A549 (cell line): ENCODE data around the gene EPHA5. TPM values are rescaled to one million over a fixed set of nuclear protein-coding genes. Genes with fewer than 3 reads are reported as not detected.

ENCODE experiments used
- ATAC-seq, 2 experiments: fragments of 200-7000 bp in 1 of 2; fragments of >200 bp in 1 of 2; cut with Nextera tagmentation in 1 of 2; cut with Tn5 transposase in 1 of 2; 3 replicates each; pipeline versions ENCODE4 v1.8.0 to v1.9.1; 2018 to 2020; ENCODE audit warnings: mild to moderate bottlenecking in 1 of 2, moderate library complexity in 1 of 2
- CTCF ChIA-PET: fragments of 300-600 bp; sonication (Branson Sonifier 250); formaldehyde crosslinking; extraction: SDS; loops from one replicate; lab custom pipeline; 2021; ENCODE audit warnings: antibody characterized with exemption, inconsistent platforms; lab: Yijun Ruan, JAX
- POLR2A ChIA-PET: fragments of 350-600 bp; formaldehyde crosslinking; extraction: SDS; loops from one replicate; lab custom pipeline; 2021; ENCODE audit warnings: antibody characterized with exemption, inconsistent platforms; lab: Yijun Ruan, JAX
- DNase-seq, 2 experiments: peaks; one replicate each; pipeline versions ENCODE4 v3.0.0 to v3.0.0-alpha.2; 2011 to 2016; ENCODE audit warnings: low read depth in 1 of 2, low spot score in 1 of 2
- FAIRE-seq: peaks from 2 replicates; lab custom pipeline; 2011; peaks lifted over from hg19 to GRCh38; lab: Jason Lieb, UNC
- H3K27ac ChIP-seq, 2 experiments: fragments of >200 bp; sonication (Bioruptor Twin); formaldehyde crosslinking; 3 replicates each; pipeline ENCODE4 v1.5.1; 2016 to 2017
- H3K4me1 ChIP-seq: fragments of >200 bp; sonication (Bioruptor Twin); formaldehyde crosslinking; 3 replicates; pipeline ENCODE4 v1.6.1; 2016
- H3K4me2 ChIP-seq: fragments of >200 bp; sonication (Bioruptor Twin); formaldehyde crosslinking; 3 replicates; pipeline ENCODE4 v1.6.1; 2016
- H3K4me3 ChIP-seq: fragments of >200 bp; sonication (Bioruptor Twin); formaldehyde crosslinking; 3 replicates; pipeline ENCODE4 v1.5.1; 2016
- H3K9me3 ChIP-seq: fragments of >200 bp; sonication (Bioruptor Twin); formaldehyde crosslinking; 3 replicates; pipeline ENCODE4 v1.6.1; 2016
- BHLHE40 ChIP-seq: IDR thresholded peaks from 2 replicates; pipeline ENCODE4 v1.6.1; 2012; ENCODE audit warnings: low read depth, low read length, inconsistent platforms
- CBX2 ChIP-seq: fragments of 200-600 bp; sonication (generic); IDR thresholded peaks from 2 replicates; pipeline ENCODE4 v1.6.1; 2016; ENCODE audit warnings: low read depth, mild to moderate bottlenecking, borderline replicate concordance
- CBX8 ChIP-seq: fragments of 200-600 bp; sonication (generic); IDR thresholded peaks from 2 replicates; pipeline ENCODE4 v1.6.1; 2016
- HOXB13 ChIP-seq: fragments of 250-450 bp; sonication (Bioruptor Pico); IDR thresholded peaks from 2 replicates; pipeline ENCODE4 v1.5.0; 2020; ENCODE audit warnings: low read depth, mild to moderate bottlenecking, moderate library complexity
- HOXB5 ChIP-seq: fragments of 250-450 bp; sonication (Bioruptor Pico); IDR thresholded peaks from 2 replicates; pipeline ENCODE4 v1.5.0; 2020; ENCODE audit warnings: mild to moderate bottlenecking, moderate library complexity
- JUN ChIP-seq, 2 experiments: fragments of >200 bp; sonication (Bioruptor Twin); formaldehyde crosslinking; IDR thresholded peaks; 2 replicates in 1 of 2; 3 replicates in 1 of 2; pipeline ENCODE4 v1.6.1; 2016 to 2017
- JUNB ChIP-seq: fragments of >200 bp; sonication (Bioruptor Twin); formaldehyde crosslinking; IDR thresholded peaks from 2 replicates; pipeline ENCODE4 v1.6.1; 2016
- RAD21 ChIP-seq, 2 experiments: fragments of >200 bp in 1 of 2; sonication (Bioruptor Twin) in 1 of 2; formaldehyde crosslinking in 1 of 2; IDR thresholded peaks in 1 of 2; conservative IDR thresholded peaks in 1 of 2; 2 replicates in 1 of 2; 3 replicates in 1 of 2; pipeline ENCODE4 v1.6.1; 2012 to 2018; ENCODE audit warnings: inconsistent platforms in 1 of 2
- RFX5 ChIP-seq: fragments of 450-650 bp; IDR thresholded peaks from 2 replicates; pipeline ENCODE4 v1.7.1; 2014; ENCODE audit warnings: antibody characterized with exemption, mild to moderate bottlenecking, moderate library complexity
- RNF2 ChIP-seq: fragments of 200-600 bp; sonication (generic); IDR thresholded peaks from 2 replicates; pipeline ENCODE4 v1.6.1; 2016; ENCODE audit warnings: low read depth, mild to moderate bottlenecking, antibody characterized with exemption, moderate library complexity, borderline replicate concordance
- SREBF2 ChIP-seq: fragments of 450-650 bp; IDR thresholded peaks from 2 replicates; pipeline ENCODE4 v1.6.1; 2014; ENCODE audit warnings: mild to moderate bottlenecking, moderate library complexity
- ZFP36 ChIP-seq: fragments of 450-650 bp; IDR thresholded peaks from 2 replicates; pipeline ENCODE4 v1.6.1; 2014; ENCODE audit warnings: borderline replicate concordance; ENCODE audit not compliant: partially characterized antibody
- WGBS: methylation state at CpG from one replicate; pipeline ENCODE4 v1.1.6; 2017; ENCODE audit errors: missing lambda C conversion rate; 5-methylcytosine and 5-hydroxymethylcytosine counted together
- polyA plus RNA-seq, 4 experiments: library from polyadenylated mRNA; depleted of rRNA in 3 of 4; stranded (reverse); fragments of >200 nt; fragmentation: RNase III in 1 of 4; extraction: RNeasy Plus Mini Kit Qiagen cat#74134 plus additional on column Dnase treatment in 1 of 4; gene quantifications; 2 replicates in 3 of 4; 3 replicates in 1 of 4; pipeline ENCODE4 v1.2.3, GENCODE V29; 2011 to 2017
- TF ChIP-seq, protein P1 (sequence below): fragments of >200 bp; sonication (Bioruptor Twin); formaldehyde crosslinking; IDR thresholded peaks from 3 replicates; pipeline ENCODE4 v1.5.1; 2016
- TF ChIP-seq, protein P2 (sequence below): IDR thresholded peaks from 2 replicates; pipeline ENCODE4 v1.6.1; 2012
- TF ChIP-seq, protein P3 (sequence below): fragments of 250-450 bp; sonication (Bioruptor Pico); IDR thresholded peaks from 2 replicates; pipeline ENCODE4 v1.5.0; 2021; ENCODE audit warnings: mild to moderate bottlenecking, moderate library complexity, borderline replicate concordance
- TF ChIP-seq, protein P4 (sequence below): fragments of 250-450 bp; sonication (Bioruptor Pico); IDR thresholded peaks from 2 replicates; pipeline ENCODE4 v1.5.0; 2020; ENCODE audit warnings: low read depth, mild to moderate bottlenecking, moderate library complexity
- TF ChIP-seq, protein P5 (sequence below): fragments of 450-650 bp; IDR thresholded peaks from 2 replicates; pipeline ENCODE4 v1.6.1; 2014; ENCODE audit warnings: antibody characterized with exemption

The EPHA5 gene
- polyA plus RNA-seq, 2 of the 4 experiments (the other 2 are of a cell fraction), result 0.96 to 1.1 TPM

DNA sequence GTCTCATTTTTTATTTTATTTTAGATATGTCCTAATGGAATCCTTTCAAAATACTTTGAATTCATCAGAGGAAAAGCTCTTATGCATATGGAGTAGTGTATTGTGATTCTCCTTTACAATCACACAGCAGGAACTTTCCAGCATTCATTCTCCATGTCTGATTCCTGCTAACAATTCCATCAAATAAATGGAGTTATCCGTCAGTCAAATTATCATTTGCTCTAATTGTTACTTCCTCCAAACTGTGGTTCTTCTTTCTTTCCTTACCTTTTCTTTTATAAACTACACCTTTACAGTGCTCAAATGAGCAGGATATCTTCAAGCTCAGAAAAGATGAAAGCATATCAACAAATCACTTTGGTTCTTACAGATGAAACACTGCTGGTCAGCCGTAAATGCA is 80.4 kb downstream of the EPHA5 start:
- ATAC-seq (no peak), FAIRE-seq (no peak), DNase-seq (no peak)
- CTCF ChIA-PET, result no interaction called here
- Histone ChIP-seq H3K27ac (no peak overlapping the region), H3K4me1 (no peaks in the 10 kb centered on the region), H3K9me3 (no peaks in the 10 kb centered on the region), H3K4me3 (no peak overlapping the region), H3K4me2 (no peak overlapping the region)
- WGBS, result 47% methylated on average over 2 of the region's 2 CpGs
- POLR2A ChIA-PET, result no interaction called here
- no peak for TF ChIP-seq HOXB13
- TF ChIP-seq SREBF2, result no peak
- TF ChIP-seq, protein P1, sequence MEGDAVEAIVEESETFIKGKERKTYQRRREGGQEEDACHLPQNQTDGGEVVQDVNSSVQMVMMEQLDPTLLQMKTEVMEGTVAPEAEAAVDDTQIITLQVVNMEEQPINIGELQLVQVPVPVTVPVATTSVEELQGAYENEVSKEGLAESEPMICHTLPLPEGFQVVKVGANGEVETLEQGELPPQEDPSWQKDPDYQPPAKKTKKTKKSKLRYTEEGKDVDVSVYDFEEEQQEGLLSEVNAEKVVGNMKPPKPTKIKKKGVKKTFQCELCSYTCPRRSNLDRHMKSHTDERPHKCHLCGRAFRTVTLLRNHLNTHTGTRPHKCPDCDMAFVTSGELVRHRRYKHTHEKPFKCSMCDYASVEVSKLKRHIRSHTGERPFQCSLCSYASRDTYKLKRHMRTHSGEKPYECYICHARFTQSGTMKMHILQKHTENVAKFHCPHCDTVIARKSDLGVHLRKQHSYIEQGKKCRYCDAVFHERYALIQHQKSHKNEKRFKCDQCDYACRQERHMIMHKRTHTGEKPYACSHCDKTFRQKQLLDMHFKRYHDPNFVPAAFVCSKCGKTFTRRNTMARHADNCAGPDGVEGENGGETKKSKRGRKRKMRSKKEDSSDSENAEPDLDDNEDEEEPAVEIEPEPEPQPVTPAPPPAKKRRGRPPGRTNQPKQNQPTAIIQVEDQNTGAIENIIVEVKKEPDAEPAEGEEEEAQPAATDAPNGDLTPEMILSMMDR, result no peak
- TF ChIP-seq, protein P2, sequence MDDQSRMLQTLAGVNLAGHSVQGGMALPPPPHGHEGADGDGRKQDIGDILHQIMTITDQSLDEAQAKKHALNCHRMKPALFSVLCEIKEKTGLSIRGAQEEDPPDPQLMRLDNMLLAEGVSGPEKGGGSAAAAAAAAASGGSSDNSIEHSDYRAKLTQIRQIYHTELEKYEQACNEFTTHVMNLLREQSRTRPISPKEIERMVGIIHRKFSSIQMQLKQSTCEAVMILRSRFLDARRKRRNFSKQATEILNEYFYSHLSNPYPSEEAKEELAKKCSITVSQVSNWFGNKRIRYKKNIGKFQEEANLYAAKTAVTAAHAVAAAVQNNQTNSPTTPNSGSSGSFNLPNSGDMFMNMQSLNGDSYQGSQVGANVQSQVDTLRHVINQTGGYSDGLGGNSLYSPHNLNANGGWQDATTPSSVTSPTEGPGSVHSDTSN, result no peak
- TF ChIP-seq RFX5, result no peak
- no peak for TF ChIP-seq BHLHE40
- no peak for TF ChIP-seq HOXB5 (CRISPR knock-in tag)
- no peak for TF ChIP-seq JUN (IDR thresholded peaks at IDR 0.05)
- no peak for TF ChIP-seq JUNB
- TF ChIP-seq, protein P3, sequence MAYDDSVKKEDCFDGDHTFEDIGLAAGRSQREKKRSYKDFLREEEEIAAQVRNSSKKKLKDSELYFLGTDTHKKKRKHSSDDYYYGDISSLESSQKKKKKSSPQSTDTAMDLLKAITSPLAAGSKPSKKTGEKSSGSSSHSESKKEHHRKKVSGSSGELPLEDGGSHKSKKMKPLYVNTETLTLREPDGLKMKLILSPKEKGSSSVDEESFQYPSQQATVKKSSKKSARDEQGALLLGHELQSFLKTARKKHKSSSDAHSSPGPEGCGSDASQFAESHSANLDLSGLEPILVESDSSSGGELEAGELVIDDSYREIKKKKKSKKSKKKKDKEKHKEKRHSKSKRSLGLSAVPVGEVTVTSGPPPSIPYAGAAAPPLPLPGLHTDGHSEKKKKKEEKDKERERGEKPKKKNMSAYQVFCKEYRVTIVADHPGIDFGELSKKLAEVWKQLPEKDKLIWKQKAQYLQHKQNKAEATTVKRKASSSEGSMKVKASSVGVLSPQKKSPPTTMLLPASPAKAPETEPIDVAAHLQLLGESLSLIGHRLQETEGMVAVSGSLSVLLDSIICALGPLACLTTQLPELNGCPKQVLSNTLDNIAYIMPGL (CRISPR knock-in tag), result no peak
- no peak for TF ChIP-seq CBX2
- TF ChIP-seq, protein P4, sequence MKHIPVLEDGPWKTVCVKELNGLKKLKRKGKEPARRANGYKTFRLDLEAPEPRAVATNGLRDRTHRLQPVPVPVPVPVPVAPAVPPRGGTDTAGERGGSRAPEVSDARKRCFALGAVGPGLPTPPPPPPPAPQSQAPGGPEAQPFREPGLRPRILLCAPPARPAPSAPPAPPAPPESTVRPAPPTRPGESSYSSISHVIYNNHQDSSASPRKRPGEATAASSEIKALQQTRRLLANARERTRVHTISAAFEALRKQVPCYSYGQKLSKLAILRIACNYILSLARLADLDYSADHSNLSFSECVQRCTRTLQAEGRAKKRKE (CRISPR knock-in tag), result no peak

DNA sequence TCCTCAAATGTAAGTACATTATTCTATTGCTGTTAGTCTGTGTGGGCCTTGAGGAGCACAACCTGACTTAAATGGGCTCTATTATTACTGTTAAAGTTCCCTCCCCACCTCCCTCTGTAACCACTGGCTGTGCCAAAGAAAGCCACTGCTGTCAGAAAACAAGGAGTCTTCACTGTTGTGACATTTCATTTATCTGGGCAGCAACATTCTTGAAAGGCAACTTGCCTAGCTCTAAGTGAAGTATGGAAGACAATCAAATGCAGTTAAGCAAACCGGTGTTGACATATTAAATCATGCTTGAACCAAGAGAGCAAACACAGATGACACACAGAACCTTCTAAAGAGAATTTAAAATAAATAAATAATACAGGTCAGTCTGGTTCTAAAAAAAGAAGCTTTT is 81.0 kb downstream of the EPHA5 start:
- no peak for DNase-seq
- Histone ChIP-seq H3K4me2 (no peak overlapping the region), H3K4me3 (no peak overlapping the region), H3K9me3 (no peaks in the 10 kb centered on the region), H3K27ac (no peak overlapping the region), H3K4me1 (no peaks in the 10 kb centered on the region)
- TF ChIP-seq, protein P5, sequence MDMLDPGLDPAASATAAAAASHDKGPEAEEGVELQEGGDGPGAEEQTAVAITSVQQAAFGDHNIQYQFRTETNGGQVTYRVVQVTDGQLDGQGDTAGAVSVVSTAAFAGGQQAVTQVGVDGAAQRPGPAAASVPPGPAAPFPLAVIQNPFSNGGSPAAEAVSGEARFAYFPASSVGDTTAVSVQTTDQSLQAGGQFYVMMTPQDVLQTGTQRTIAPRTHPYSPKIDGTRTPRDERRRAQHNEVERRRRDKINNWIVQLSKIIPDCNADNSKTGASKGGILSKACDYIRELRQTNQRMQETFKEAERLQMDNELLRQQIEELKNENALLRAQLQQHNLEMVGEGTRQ, result no peak
- TF ChIP-seq RAD21 (conservative IDR thresholded peaks at IDR 0.05 in 1 of 2, IDR thresholded peaks at IDR 0.05 in 1 of 2) (no peak), RNF2 (no peak), SREBF2 (no peak), HOXB13 (no peak), CBX8 (no peak), ZFP36 (no peak)
- TF ChIP-seq, protein P2, result no peak
- no peak for ATAC-seq
- no peak for FAIRE-seq
- CTCF ChIA-PET, result no interaction called here
- POLR2A ChIA-PET, result no interaction called here
- 33% methylated on average over 1 of the region's 1 CpG for WGBS
